HG03354 (cell line): ENCODE data around the gene CCDC38.

Experiments
- ATAC-seq: cut with Tn5 transposase; IDR thresholded peaks from one replicate; pipeline ENCODE4 v1.9.1; 2021; ENCODE audit warnings: mild to moderate bottlenecking; ENCODE audit not compliant: unreplicated experiment, poor library complexity, severe bottlenecking

The CCDC38 gene

DNA sequence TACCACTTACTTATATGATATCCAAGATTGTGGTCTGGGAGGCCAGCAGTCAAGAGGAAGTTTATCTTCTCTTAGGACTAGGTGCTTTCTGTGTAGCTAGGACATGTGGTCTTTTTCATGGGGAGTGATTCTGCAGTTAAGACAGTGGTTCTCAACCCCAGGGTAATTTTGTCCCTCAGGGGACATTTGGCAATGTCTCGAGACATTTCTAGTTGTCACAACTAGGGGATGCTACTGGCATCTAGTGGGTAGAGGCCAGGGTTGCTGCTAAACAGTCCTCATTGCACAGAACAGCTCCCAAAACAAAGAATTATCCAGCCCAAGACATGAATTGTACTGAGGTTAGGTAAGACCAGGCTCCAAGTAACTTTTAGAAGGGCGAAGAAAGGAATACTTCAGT, 20.7 kb upstream of the CCDC38 start:
- ATAC-seq = no peak

DNA sequence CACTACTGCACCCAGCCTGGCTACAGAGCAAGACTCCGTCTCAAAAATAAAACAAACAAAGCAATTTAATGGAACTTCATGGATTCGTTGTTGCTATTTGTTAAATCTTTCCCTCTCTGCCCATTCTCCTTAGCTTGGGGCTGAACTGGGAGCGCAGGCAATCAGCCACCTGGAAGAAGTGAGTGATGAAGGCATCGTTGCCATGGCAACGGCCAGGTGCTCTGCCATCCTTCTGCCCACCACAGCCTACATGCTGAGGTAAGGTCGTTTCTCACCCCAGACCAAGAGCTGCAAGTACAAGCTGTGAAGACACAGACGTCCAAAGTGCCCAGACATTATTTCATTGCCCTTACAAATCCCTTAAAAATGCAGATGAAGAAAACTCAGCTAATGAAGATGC, 19.8 kb upstream of the CCDC38 start:
- no peak for ATAC-seq

DNA sequence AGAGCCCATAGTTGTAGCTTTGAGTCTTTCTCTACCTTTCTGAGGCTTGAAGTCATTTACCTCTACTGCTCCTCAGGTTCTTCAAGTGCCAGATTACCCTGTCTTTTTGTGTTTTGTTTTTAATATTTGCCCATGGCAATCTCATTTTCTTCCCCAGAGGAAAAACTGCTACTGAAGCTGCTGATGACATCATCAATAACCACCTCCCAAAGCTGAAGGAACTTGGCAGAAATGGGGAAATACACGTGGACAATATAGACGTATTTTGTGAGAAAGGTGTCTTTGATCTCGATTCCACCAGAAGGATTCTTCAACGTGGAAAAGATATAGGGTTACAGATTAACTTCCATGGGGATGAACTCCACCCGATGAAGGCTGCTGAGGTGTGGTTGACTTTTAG, 17.8 kb upstream of the CCDC38 start:
- ATAC-seq = no peak

DNA sequence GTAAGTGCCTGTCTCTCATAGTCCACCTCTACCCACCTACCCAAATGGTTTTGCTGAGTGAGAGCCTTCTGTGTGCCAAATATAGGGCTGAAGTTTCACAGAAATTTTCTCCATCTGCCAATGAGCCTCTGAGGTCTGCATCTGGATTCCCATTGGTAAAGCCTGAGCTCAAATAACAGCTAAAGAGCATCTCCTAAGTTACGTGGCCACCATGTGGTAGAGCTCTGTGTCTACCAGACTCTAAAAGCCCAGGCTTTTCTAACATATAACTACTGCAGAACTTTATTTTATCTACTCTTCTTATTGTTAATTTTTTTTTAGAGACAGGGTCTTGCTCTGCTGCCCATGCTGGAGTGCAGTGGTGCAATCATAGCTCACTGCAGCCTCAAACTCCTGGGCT, 16.7 kb upstream of the CCDC38 start:
- ATAC-seq = no peak

DNA sequence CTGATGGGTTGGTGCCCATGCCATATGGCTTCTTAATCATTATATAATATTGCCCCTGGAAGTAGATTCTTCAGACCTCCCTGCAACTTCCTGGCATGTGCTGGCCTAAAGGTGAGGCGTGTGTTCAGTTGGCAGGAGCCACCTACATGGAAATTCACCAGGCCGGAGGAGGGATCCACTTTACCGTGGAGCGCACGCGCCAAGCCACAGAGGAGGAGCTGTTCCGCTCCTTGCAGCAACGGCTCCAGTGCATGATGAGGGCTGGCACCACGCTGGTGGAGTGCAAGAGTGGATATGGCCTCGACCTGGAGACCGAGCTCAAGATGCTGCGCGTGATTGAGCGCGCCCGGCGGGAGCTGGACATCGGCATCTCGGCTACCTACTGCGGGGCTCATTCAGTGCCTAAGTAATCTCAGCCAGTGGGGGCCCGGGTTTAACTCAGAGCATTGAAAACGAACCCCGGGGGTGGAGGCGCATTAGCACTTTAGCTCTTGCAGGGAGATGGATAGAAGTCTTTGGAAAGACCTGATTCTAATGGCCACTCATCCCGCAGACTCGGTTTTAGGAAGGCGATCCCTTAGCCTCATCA, 14.2 kb upstream of the CCDC38 start:
- ATAC-seq = no peak

DNA sequence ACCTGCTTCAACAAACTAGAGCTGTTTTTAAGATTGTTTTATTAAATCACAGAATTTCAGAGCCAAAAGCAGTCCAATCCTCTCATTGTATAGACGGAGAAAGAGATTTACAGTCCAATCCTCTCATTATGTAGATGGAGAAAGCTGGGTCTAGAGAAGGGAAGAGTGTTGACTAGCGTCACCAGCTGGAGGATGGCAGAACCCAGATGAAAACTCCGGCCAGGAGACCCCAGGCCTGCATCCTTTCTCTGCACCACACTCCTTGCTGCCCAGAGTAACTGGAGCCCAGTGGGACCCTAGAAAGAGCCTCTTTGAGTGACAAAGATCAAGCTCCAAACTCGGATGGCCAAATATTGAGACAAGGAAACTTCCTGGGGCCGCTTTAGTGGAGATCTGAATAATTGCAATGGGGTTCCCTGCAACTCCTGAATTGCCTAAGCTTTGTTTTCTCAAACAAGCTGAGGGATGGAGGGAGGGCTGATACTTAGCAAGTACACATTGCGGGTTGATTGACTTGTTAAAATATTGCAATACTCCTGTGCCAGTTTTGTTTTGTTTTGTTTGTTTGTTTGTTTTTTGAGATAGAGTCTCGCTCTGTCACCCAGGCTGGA, 13.2 kb upstream of the CCDC38 start:
- no peak for ATAC-seq

DNA sequence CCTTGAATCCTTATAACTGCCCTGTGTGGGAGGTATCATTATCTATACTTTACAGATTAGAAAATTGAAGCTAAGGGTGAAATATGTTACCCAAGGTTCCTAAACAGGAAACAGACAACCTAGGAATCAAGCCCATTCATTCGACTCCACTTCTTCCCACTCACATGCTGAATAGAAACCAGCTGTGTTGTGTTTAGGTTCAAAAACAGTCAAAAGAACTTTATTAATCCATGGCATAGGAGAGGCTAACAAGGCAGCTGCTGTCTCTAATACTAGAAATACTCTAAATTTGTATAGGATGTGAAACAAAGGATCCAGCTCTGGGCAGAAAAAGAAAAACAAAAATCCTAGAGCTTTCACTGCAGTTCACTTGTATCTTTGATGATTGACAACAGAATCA, 10.6 kb upstream of the CCDC38 start:
- ATAC-seq = no peak

DNA sequence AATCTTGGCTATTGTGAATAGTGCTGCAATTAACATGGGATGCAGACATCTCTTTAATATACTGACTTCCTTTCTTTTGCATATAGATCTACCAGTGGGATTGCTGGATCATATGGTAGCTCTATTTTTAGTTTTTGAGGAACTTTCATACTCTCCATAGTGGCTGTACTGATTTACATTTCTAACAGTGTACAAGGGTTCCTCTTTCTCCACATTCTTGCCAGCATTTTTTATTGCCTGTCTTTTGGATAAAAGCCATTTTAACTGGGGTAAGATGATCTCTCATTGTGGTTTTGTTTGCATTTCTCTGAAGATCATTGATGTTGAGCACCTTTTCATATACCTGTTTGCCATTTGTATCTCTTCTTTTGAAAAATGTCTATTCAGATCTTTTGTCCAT, 9.1 kb upstream of the CCDC38 start:
- ATAC-seq = no peak

DNA sequence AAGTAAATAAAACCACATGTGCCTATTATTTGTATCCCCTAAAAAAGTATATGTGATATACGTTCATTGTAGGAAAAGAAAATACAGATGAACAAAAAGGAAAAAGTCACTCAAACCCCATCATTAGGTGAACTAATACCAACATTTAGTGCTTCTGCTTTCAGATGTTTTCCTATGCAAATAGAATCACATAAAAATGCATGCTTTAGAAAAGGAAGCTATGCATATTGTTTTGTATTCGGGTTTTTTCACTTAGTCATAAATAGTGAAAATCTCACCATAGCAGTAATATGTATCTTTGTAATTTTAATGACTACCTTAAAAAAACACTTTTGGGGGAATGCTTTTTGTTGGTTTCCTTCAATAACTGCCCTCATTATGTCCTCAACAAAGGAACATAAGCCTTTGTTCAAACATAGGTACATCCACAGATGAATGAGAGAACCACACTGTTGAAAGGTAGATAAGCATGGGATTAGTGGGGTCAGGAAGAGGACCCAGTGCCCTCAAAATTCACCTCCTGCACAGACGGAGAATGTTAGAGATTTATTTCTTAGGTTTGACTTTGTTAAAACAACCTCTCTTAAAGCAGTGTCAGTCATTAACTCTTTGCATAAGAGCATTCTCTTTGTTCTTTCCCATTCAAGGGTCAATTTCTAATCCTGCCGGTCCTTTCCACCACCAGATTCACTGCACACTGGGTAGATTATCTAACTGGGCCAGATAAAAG, 7.2 kb upstream of the CCDC38 start:
- ATAC-seq = no peak

DNA sequence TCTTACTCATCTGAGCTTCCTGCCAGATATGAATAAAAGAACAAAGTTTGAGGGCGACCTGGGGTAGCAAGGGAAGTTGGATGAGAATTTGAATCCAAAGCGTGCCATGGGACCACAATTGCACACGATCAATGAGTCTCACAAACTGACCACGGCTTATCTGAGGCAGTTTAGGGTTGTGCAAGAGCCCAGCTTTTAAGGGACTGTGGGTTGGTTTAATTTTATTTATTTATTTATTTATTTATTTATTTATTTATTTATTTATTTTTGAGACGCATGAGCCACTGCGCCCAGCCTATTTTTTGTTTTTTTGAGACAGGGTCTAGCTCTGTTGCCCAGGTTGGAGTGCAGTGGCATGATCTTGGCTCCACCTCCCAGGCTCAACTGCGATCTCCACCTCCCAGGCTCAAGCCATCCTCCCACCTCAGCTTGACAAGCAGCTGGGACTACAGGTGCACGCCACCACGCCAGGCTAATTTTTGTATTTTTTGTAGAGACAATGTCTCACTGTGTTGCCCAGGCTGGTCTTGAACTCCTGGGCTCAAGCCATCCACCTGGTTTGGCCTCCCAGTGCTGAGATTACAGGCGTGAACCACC, 1.8 kb upstream of the CCDC38 start:
- ATAC-seq = no peak

DNA sequence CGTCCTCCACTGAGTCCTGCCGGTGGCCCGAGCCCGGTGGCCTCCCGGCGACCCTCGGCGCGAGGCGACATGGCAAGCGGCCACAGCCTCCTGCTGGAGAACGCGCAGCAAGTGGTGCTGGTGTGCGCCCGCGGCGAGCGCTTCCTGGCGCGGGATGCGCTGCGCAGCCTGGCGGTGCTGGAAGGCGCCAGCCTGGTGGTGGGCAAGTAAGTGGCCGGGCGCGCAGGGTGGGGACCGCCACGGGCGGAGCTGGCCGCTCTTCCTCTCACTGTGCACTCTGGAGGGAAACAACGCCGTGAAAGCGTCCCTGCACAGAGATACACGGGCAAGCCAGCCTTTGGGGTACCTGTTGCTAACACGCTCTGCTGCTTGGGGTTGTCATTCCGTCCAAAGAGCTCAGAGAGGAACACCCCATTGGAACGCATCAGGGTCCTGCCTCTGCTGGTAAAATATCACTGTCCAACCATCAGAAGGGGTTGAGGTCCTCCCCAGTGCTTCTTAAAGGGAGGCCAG, 972 bp upstream of the CCDC38 start, which contains the start of gene AMDHD1:
Gene AMDHD1 (plus strand): TSS at position 2 of the 513 bp plus-strand sequence. CDS start 68 bp downstream, at position 70.
- ATAC-seq = peak; percentile 64

DNA sequence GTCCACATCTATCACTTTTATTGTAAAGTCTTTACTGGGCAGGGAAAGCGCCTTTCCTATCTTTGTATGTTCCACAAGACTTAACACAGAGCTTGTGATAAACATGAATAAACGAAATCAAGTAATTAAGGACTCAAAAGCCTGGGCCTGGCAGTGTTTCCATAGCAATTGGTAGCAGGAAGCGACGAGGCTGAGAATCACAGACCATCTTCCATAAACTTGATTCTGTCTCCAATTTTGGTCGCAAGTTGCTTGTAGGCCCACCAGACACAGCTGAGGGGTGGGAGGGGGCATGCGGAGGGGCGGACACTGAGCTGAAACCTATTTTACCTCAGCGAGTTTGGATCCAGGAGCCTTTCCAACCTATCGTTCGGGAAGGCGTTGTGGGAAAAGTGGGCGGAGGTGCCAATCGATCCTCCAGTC, 302 bp downstream of the CCDC38 start:
- no peak for ATAC-seq

DNA sequence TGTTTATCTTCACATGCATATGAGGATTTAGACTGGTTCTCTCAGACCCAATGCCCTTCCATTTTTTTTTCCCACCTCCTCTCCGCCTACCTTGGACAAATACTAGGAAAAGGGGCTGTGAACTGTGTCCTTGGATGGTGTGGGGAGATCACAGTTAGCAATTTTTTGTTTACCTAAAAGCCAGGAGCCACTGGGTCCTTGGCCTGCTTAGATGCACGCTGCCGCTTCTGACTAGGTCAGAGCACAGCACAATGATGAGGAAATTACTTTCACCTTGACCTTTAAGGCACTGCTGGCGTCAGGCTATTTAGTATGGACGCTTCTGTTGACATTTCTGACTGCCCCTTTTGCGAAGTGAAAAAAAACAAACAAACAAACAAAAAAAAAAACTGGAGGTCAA, 1.9 kb downstream of the CCDC38 start:
- no peak for ATAC-seq

DNA sequence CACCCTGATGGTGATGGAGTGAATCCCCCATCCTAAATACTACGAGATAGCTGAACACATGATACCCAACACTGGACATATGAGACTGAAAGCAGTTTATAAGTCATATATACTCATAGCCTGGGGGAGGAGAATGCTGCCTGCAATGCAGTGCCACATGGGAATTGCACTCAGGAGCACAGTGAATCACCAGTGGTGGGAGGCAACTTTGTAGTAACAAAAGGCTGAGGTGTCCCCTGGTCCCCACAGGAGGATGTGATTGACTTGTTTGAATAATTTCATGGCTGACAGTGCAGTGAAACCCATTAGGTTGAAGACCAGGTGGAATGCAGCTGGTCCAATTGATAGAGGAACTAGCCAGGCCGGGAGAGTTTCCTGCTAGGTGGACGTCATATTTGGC, 20.2 kb downstream of the CCDC38 start:
- no peak for ATAC-seq

DNA sequence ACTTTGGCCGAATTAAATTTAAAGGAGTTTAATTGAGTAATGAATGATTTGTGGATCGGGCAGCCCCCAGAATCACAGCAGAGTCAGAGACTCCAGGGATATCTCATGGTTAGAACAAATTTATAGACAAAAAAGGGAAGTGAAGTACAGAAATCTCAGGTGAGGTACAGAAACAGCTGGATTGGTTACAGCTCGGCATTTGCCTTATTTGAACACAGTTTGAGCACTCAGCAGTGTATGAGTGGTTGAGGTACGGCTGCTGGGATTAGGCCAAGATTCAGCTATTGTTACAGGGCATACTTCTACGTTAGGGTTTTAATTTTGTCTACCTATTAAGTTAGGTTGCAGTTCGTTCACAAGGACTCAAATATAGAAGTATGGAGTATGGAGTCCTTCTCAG, 23.3 kb downstream of the CCDC38 start:
- ATAC-seq = no peak

DNA sequence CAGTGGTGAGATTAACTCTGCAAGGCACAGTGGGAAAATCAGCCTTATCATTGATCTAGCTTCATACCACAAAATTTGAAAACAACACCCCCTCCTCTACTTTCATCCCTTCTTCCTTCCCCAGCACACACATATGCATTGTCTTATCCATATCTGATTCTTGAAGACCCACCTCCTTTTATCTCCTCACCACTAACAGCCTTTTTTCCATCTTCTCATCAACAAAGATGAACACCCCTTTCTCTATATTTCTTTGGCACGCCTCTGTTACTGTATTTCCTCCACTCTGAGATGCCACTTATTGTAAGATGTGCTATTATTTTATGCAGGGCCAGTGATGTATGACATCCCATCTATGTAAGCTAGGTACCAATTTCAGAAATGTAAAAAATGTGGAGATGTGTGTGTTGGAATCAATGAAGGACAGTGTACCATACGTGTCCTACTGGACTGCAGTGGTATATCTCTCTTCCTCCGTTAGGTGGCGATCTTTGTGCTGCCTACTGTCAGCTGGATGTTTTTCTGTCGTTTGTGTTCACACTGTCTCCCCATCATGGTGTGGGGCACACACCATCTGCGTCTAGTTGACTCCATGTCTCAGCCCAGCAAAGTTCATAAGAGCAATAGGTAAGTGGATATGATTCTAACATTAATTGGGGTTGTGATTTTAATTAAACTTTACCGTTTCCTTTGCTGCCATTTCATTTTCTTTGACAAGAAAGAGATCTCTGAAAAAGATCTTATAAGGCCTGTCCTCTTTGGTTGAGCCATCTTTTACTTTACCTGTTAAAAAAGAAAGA, 24.0 kb downstream of the CCDC38 start:
- ATAC-seq = peak; percentile 93

DNA sequence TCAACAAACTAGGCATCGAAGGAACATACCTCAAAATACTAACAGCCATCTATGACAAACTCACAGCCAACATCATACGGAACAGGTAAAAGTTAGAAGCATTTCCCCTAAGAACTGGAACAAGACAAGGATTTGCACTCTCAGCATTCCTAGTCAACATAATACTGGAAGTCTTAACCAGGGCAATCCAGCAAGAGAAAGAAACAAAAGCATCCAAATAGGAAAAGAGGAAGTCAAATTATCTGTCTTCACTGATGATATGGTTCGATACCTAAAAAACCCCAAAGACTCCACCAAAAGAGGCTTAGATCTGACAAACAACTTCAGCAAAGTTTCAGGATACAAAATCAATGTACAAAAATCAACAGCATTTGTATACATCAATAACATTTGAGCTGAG, 32.5 kb downstream of the CCDC38 start:
- no peak for ATAC-seq

DNA sequence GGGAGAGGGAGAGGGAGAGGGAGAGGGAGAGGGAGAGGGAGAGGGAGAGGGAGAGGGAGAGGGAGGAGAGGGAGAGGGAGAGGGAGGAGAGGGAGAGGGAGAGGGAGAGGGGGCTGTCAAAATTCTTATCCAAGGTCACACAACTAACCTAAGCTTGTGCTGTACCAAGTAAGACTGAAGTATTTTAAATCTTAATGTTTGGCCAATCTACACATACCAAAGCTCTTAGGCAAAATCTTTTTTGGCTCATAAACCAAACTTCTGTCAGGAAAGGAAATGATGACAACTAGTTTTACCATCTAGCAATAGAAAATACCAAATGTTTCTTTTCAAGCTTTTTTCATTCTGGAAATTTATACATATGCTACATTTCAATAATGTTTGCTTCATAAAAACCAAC, 33.8 kb downstream of the CCDC38 start:
- ATAC-seq = no peak

DNA sequence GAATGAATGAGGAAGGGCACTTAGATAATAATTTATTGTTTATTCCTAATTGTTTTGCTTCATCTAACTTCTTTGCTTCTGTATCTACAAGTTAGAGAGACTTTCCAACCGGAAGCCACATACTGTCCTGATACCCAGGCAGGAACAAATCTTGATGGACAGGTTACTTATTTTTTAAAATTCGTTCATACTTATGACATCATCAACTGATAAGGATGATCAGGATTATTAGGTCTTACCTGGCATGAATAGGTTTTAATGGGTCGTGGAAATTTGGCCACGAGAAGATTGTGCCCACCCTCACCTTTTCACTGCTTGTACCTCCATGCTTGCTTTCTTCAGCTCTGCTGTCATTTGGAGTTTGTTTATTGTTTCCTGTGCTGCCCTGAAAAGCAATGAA, 44.3 kb downstream of the CCDC38 start:
- no peak for ATAC-seq

DNA sequence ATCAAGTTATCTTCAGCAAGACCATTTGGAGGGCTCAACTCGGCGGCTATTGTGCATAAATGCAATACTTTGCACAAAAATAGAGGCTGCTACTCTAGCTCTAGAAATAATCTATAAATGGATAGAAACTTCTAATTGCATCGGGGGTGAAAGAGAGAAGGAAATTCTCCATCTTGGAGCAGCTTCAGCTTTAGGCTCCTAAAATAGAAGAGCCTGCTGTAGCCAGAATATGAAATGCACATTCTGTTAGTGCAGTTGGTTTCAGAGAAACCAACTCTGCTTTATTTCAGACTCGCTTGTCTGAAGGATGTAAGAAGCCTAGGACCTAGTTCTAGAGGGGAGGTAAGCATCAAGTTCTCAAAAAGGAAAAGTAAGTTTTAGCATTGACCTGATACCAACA, 45.6 kb downstream of the CCDC38 start:
- ATAC-seq = no peak
